ENCODE results near the gene IFIT3.

The IFIT3 gene

DNA sequence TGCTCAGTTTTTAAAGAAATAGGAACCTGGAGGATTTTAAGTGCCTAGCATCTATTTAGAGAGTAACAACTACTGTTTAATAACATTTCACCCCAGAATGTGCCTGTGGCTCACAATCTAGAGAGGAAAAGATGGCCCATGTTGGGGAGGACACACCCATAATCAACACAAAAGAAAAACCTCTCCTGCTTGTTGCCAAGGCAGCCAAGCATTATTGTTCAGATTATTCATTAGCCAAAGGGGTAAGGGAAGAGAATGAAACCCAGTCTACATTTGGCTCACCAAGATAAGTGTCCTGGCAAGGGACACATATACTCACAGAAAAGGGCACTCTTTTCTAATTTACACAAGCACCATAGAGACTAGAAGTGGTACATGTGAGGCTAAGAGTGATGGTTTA lies 32.4 kb downstream of the IFIT3 start:
- Histone ChIP-seq H3K36me3 (no peaks in the 10 kb centered on the region), H3K4me3 (no peak overlapping the region), H3K4me1 (peaks cover 0 to 21% (median 4%) of the 10 kb centered on the region in 4 donors), H3K27me3 (no peaks in the 10 kb centered on the region), H3K9me3 (no peaks in the 10 kb centered on the region), H3K27ac (no peak overlapping the region)
- intact Hi-C loops (cut with DNase I; ENCODE audit: low total_unique reads), result no loop called here
- DNase-seq, result no peak
- TF ChIP-seq, protein P1, sequence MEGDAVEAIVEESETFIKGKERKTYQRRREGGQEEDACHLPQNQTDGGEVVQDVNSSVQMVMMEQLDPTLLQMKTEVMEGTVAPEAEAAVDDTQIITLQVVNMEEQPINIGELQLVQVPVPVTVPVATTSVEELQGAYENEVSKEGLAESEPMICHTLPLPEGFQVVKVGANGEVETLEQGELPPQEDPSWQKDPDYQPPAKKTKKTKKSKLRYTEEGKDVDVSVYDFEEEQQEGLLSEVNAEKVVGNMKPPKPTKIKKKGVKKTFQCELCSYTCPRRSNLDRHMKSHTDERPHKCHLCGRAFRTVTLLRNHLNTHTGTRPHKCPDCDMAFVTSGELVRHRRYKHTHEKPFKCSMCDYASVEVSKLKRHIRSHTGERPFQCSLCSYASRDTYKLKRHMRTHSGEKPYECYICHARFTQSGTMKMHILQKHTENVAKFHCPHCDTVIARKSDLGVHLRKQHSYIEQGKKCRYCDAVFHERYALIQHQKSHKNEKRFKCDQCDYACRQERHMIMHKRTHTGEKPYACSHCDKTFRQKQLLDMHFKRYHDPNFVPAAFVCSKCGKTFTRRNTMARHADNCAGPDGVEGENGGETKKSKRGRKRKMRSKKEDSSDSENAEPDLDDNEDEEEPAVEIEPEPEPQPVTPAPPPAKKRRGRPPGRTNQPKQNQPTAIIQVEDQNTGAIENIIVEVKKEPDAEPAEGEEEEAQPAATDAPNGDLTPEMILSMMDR (IDR thresholded peaks at IDR 0.05), result no peak

DNA sequence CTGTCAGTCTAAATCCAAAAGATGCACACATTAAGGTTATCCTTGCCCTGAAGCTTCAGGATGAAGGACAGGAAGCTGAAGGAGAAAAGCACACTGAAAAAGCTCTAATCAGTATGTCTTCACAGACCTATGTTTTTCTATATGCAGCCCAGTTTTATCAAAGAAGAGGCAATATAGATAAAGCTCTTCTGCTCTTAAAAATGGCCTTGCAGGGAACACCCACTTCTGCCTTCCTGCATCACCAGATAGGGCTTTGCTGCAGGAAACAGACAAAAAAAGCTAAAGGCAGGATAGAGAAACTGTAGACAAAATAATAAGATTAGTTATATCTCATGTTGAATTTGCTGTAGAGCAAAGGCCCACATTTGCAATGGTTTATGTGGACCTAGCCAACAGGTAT lies 35.1 kb downstream of the IFIT3 start:
- TF ChIP-seq, protein P1 (IDR thresholded peaks at IDR 0.05), result no peak
- H3K27me3 ChIP-seq, result no peaks in the 10 kb centered on the region
- intact Hi-C loops (cut with DNase I; ENCODE audit: low total_unique reads), result no loop called here

DNA sequence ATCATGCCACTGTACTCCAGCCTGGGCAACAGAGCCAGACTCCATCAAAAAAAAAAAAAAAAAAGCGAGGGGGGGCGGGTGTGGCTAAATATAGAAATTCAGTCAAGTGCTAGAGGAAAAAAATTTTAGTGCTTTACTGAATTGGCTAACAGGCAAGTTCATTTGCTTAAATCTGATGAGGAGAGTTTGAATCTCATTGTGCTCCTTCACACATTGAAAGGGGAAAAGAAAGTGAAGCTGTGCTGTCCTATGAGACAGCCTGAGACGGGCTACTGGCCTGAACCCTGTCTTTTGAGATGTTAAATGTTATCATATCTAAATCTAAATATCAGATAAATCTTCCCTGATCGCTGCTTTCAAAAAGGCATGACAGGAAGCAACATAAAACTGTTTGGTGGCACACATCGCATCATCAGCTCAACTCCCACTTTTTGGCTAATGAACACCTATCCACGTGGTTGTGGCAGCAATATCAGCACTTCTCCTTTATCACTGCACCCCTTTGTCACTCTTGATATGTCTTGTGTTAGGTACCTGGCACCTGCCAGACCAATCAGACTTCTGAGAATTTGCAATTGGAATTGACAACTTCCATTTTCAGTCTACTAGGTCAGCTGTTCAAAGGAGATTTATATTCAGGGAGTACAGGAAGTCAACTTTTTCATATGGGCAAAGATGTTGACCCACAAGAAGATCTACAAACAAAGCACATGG lies 36.1 kb downstream of the IFIT3 start:
- intact Hi-C loops (cut with DNase I; ENCODE audit: low total_unique reads), result no loop called here
- no peaks in the 10 kb centered on the region for H3K27me3 ChIP-seq
- H3K4me3 ChIP-seq, result no peak overlapping the region
- TF ChIP-seq, protein P1 (IDR thresholded peaks at IDR 0.05), result no peak
- H3K9me3 ChIP-seq, result no peaks in the 10 kb centered on the region
- H3K27ac ChIP-seq, result peak overlapping the region; percentile 52 to 57
- H3K4me1 ChIP-seq, result peaks cover 0 to 35% (median 8%) of the 10 kb centered on the region in 4 donors
- no peak for DNase-seq
- H3K36me3 ChIP-seq, result no peaks in the 10 kb centered on the region

More for the DNA sequence above, 35.1 kb downstream of the IFIT3 start:
- peaks cover 0 to 31% (median 8%) of the 10 kb centered on the region in 4 donors for H3K4me1 ChIP-seq
- no peaks in the 10 kb centered on the region for H3K36me3 ChIP-seq
- no peak overlapping the region for H3K4me3 ChIP-seq
- H3K9me3 ChIP-seq, result no peaks in the 10 kb centered on the region
- no peak overlapping the region for H3K27ac ChIP-seq
- DNase-seq, result no peak

DNA sequence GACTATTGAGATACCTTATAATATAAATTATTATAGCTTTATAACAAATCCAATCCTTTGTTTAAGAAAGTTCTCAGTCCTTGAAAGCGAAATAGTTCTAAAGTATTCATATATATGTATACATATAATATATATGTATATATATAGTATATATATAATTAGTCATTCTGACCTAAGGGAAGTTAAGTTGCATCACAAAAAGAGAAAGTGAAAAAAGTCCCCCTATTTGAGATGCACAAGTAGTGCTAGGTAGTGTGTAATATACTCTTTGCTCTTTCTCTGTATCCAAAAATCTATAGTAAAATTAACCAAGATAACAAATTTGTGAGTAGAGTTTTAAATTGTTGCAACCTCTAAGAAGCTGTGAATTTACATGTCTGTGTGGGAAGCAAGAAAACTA lies 36.7 kb downstream of the IFIT3 start:
- Histone ChIP-seq H3K36me3 (no peaks in the 10 kb centered on the region), H3K27ac (peak overlapping the region; percentile 52 to 57), H3K9me3 (no peaks in the 10 kb centered on the region), H3K4me3 (no peak overlapping the region), H3K4me1 (peaks cover 0 to 39% (median 9%) of the 10 kb centered on the region in 4 donors), H3K27me3 (no peaks in the 10 kb centered on the region)
- TF ChIP-seq, protein P1 (IDR thresholded peaks at IDR 0.05), result no peak
- intact Hi-C loops (cut with DNase I; ENCODE audit: low total_unique reads), result no loop called here
- DNase-seq, result no peak

DNA sequence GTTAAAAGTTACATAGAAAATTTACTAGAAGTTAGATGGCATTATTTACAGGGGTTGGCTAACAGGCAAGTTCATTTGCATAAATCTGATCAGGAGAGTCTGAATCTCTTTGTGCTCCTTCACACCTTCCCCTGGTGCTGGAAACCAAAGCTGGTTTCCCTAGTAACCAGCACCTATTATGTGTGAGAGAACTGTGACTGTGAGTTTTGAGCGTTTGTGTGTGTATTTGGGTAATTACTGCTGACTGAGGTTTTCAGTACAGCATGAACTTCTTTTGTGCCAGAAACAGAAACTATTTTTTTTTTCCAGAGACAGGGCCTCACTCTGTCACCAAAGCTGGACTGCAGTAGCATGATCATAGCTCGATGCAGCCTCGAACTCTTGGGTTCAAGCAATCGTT lies 39.7 kb downstream of the IFIT3 start:
- H3K4me3 ChIP-seq, result no peak overlapping the region
- H3K36me3 ChIP-seq, result no peaks in the 10 kb centered on the region
- no peaks in the 10 kb centered on the region for H3K9me3 ChIP-seq
- H3K4me1 ChIP-seq, result peaks cover 0 to 39% (median 9%) of the 10 kb centered on the region in 4 donors
- intact Hi-C loops (cut with DNase I; ENCODE audit: low total_unique reads), result no loop called here
- DNase-seq, result no peak
- TF ChIP-seq, protein P1 (IDR thresholded peaks at IDR 0.05), result no peak
- H3K27me3 ChIP-seq, result no peaks in the 10 kb centered on the region
- H3K27ac ChIP-seq, result peak overlapping the region; percentile 9 to 52
